Measurements from ENCODE around the gene GSTA3. TPM values are rescaled to one million over a fixed set of nuclear protein-coding genes. Genes with fewer than 3 reads are reported as not detected.
A peak's percentile ranks its signal among the peaks of the same experiment; 100 is the strongest.
"Not testable (repeated sequence)": the region's sequence is repeated elsewhere in the genome, so short reads cannot be mapped to it uniquely, and the experiment has no call there.

The GSTA3 gene
- polyA plus RNA-seq, 1 donor, result 0.52 TPM

DNA sequence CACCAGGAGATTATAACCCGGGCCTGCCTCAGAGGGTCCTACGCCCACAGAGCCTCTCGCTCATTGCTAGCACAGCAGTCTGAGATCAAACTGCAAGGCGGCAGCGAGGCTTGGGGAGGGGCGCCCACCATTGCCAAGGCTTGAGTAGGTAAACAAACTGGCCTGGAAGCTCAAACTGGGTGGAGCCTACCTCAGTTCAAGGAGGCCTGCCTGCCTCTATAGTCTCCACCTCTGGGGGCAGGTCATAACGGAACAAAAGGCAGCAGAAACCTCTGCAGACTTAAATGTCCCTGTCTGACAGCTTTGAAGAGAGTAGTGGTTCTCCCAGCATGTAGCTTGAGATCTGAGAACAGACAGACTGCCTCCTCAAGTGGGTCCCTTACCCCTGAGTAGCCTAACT lies 48.3 kb downstream of the GSTA3 start:
- not testable (repeated sequence) for DNase-seq

DNA sequence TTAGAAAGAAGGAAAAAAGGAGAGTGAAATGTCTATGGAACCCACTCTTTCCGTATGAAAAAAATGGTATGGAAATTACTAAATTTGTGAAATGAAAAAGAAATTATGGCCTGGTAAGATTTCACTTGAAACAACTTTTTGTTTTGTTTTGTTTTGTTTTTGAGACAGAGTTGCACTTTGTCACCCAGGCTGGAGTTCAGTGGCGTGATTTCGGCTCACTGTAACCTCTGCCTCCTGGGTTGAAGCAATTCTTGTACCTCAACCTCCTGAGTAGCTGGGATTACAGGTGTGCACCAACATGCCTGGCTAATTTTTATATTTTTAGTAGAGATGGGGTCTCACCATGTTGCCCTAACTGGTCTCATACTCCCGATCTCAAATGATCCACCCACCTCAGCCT lies 51.1 kb downstream of the GSTA3 start:
- DNase-seq, result no peak

DNA sequence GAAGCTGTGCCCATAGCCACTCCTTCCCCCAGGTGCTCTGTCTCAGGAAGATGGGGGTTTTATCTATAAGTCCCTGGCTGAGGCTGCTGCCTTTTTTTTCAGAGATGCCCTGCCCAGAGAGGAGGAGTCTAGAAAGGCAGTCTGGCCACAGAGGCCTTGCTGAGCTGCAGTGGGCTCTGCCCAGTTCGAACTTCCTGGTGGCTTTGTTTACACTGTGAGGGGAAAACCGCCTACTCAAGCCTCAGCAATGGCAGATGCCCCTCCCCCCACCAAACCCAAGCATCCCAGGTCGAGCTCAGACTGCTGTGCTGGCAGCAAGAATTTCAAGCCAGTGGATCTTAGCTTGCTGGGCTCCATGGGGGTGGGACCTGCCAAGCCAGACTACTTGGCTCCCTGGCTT lies 53.4 kb downstream of the GSTA3 start:
- DNase-seq, result peak; percentile 3

DNA sequence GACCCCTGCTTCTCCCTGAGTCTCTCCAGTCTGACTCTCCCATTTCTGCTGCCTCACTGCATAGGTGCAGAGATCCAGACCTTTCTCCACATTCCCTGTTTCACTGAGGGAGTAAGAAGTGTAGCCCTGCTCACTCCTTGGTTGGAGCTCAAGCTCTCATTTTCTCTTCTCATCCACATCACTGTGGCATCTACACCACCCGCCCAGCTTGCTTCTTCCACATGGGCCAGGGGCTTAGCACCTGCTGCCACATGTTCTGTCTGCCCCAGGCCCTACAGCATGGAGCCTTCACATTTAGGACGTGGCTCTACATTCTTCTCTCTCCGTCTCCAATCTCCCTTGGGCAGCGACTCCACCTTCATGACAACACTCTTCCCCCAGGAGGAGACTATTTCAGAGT lies 60.4 kb downstream of the GSTA3 start:
- DNase-seq, result no peak

Other genes with a start within 250 kb of the GSTA3 start
- 42.1 TPM for gene TMEM14A, start 238.6 kb downstream of the GSTA3 start, polyA plus RNA-seq (ENCODE audit: insufficient read length)
- 0.71 TPM for gene GSTA2, start 146.2 kb downstream of the GSTA3 start, polyA plus RNA-seq (ENCODE audit: insufficient read length)
- gene GSTA1, start 105.9 kb downstream of the GSTA3 start, polyA plus RNA-seq (ENCODE audit: insufficient read length), result 0.85 TPM
- not detected for gene GSTA5, start 68.9 kb downstream of the GSTA3 start, polyA plus RNA-seq (ENCODE audit: insufficient read length)
- 116 TPM for gene GSTA4, start 85.6 kb upstream of the GSTA3 start, polyA plus RNA-seq (ENCODE audit: insufficient read length)
- 18.9 TPM for gene CILK1, start 152.1 kb upstream of the GSTA3 start, polyA plus RNA-seq (ENCODE audit: insufficient read length)
- gene FBXO9, start 155.7 kb upstream of the GSTA3 start, polyA plus RNA-seq (ENCODE audit: insufficient read length), result 112 TPM
- gene GCM1, start 239.1 kb upstream of the GSTA3 start, polyA plus RNA-seq (ENCODE audit: insufficient read length), result 0.20 TPM

Data from left kidney (tissue), 2 donors.